ENCODE results near the gene SYNE4. TPM values are rescaled to one million over a fixed set of nuclear protein-coding genes. Genes with fewer than 3 reads are reported as not detected.
"Not testable (repeated sequence)": the region's sequence is repeated elsewhere in the genome, so short reads cannot be mapped to it uniquely, and the experiment has no call there.

Gene SYNE4
- total RNA-seq, 4 donors from 2014 or later: 0.89 to 5.8 (median 1.8) TPM; not detected in 1

DNA sequence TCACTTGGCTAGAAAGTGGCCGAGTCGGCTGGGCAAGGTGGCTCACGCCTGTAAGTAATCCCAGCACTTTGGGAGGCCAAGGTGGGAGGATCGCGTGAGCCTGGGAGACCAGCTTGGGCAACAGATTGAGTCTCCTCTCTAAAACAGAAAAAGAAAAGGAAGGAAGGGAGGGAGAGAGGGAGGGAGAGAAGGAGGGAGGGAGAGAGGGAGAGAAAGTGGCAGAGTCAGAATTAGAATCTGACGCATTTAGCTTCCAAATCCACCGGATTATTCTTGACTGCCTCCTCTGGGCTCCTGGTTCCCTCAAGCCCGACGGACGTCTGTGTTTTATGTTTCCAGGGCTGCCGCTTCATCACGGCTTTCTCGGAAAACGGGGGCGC, 50.0 kb downstream of the SYNE4 start:
- DNase-seq (ENCODE audit: low spot score in 2 of 2): no peak
- intact Hi-C loops (cut with DNase I; ENCODE audit: low total_unique reads): no loop called here
- 28 to 30% methylated on average over 15 of the region's 15 CpGs for WGBS, 2 donors
- H3K4me3 ChIP-seq (ENCODE audit: low read depth, poor library complexity, severe bottlenecking): no peak overlapping the region
- no peak for TF ChIP-seq POLR2A (IDR thresholded peaks at IDR 0.05)
- TF ChIP-seq, protein P1, sequence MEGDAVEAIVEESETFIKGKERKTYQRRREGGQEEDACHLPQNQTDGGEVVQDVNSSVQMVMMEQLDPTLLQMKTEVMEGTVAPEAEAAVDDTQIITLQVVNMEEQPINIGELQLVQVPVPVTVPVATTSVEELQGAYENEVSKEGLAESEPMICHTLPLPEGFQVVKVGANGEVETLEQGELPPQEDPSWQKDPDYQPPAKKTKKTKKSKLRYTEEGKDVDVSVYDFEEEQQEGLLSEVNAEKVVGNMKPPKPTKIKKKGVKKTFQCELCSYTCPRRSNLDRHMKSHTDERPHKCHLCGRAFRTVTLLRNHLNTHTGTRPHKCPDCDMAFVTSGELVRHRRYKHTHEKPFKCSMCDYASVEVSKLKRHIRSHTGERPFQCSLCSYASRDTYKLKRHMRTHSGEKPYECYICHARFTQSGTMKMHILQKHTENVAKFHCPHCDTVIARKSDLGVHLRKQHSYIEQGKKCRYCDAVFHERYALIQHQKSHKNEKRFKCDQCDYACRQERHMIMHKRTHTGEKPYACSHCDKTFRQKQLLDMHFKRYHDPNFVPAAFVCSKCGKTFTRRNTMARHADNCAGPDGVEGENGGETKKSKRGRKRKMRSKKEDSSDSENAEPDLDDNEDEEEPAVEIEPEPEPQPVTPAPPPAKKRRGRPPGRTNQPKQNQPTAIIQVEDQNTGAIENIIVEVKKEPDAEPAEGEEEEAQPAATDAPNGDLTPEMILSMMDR (IDR thresholded peaks at IDR 0.05): no peak

DNA sequence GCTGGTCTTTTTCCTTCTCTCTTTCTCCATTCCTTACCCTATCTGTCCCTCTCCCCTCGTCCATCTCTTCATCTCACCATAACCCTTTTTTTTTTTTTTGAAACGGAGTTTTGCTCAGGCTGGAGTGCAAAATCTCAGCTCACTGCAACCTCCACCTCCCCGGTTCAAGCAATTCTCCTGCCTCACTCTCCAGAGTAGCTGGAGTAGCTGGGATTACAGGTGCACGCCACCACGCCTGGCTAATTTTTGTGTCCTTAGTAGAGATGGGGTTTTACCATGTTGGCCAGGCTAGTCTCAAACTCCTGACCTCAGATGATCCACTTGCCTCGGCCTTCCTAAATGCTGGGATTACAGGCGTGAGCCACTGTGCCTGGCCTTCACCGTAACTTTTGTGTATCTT, 51.2 kb downstream of the SYNE4 start:
- DNase-seq (ENCODE audit: low spot score in 2 of 2); H3K4me3 ChIP-seq (ENCODE audit: low read depth, poor library complexity, severe bottlenecking); intact Hi-C loops (cut with DNase I; ENCODE audit: low total_unique reads): not testable (repeated sequence)
- 85% methylated on average over 8 of the region's 8 CpGs for WGBS, 2 donors

DNA sequence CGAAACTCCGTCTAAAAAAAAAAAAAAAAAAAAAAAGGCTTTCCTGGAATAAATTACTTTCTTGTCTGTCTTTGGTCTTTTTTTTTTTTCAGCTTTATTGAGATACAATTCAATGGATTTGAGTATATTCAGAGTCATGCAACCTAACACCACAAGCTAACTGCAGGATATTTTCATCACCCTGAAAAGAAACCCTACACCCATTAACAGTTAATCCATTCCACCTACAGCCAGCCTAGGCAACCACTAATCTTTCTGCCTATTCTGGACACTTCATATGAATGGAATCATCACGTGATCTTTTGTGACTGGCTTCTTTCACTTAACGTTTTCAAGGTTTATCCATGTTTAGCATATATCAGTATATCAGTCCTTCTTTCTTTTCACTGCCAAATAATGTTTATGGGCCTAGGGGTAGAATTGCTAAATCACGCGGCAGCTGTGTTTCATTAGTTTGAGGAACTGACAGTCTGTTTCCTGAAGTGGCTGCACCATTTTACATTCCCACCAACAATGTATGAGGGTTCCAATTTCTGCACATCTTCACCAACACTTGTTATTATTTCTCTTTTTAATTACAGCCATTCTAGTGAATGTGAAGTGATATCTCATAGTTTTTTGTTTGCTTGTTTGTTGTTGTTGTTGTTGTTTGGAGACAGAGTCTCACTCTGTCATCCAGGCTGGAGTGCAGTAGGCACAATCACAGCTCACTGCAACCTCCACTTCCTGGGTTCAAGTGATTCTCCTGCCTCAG, 52.6 kb downstream of the SYNE4 start:
- no peak for DNase-seq (ENCODE audit: low spot score in 2 of 2)
- TF ChIP-seq, protein P1 (IDR thresholded peaks at IDR 0.05): no peak
- no peak for TF ChIP-seq POLR2A (IDR thresholded peaks at IDR 0.05)
- WGBS, 2 donors: 56 to 64% methylated on average over 6 of the region's 6 CpGs
- intact Hi-C loops (cut with DNase I; ENCODE audit: low total_unique reads): no loop called here
- H3K4me3 ChIP-seq (ENCODE audit: low read depth, poor library complexity, severe bottlenecking): no peak overlapping the region

Other genes with a start within 250 kb of the SYNE4 start
- 10 to 100 TPM in 2 of 4 donors, 1 to 10 TPM in 2; 3.6 to 25.7 (median 13.8) TPM for gene ARHGAP33, start 233.2 kb downstream of the SYNE4 start, total RNA-seq
- gene PRODH2, start 196.0 kb downstream of the SYNE4 start, total RNA-seq: not detected
- gene NPHS1, start 156.3 kb downstream of the SYNE4 start, total RNA-seq: not detected
- under 1 TPM in 1 of 4 donors, not detected in 3; 0.32 TPM for gene KIRREL2, start 151.9 kb downstream of the SYNE4 start, total RNA-seq
- gene APLP1, start 140.2 kb downstream of the SYNE4 start, total RNA-seq: 1 to 10 TPM; 1.6 to 5.6 (median 2.3) TPM
- 100 to 1,000 TPM in 1 of 4 donors, 10 to 100 TPM in 1, 1 to 10 TPM in 2; 5.9 to 476 (median 25.8) TPM for gene NFKBID, start 108.3 kb downstream of the SYNE4 start, total RNA-seq
- 1 to 10 TPM in 2 of 4 donors, under 1 TPM in 1, not detected in 1; 0.79 to 8.4 (median 4.4) TPM for gene HCST, start 106.3 kb downstream of the SYNE4 start, total RNA-seq
- gene TYROBP, start 100.5 kb downstream of the SYNE4 start, total RNA-seq: 10 to 100 TPM; 25.7 to 29.9 (median 28.4) TPM
- gene LRFN3, start 72.4 kb downstream of the SYNE4 start, total RNA-seq: 10 to 100 TPM in 3 of 4 donors, 1 to 10 TPM in 1; 6.8 to 17.9 (median 11.4) TPM
- 10 to 100 TPM; 51.6 to 83.8 (median 64.4) TPM for gene SDHAF1, start 13.6 kb downstream of the SYNE4 start, total RNA-seq
- 10 to 100 TPM; 11.9 to 37.9 (median 25.0) TPM for gene ALKBH6, start 5.4 kb upstream of the SYNE4 start, total RNA-seq
- gene CLIP3, start 24.1 kb upstream of the SYNE4 start, total RNA-seq: 10 to 100 TPM in 1 of 4 donors, 1 to 10 TPM in 3; 2.1 to 42.3 (median 4.8) TPM
- gene THAP8, start 45.5 kb upstream of the SYNE4 start, total RNA-seq: 10 to 100 TPM in 1 of 4 donors, 1 to 10 TPM in 3; 9.1 to 27.4 (median 9.5) TPM
- gene WDR62, start 46.1 kb upstream of the SYNE4 start, total RNA-seq: 1 to 10 TPM; 1.3 to 3.0 (median 2.3) TPM
- gene OVOL3, start 102.3 kb upstream of the SYNE4 start, total RNA-seq: not detected
- 10 to 100 TPM; 32.0 to 74.8 (median 57.5) TPM for gene POLR2I, start 106.1 kb upstream of the SYNE4 start, total RNA-seq
- gene TBCB, start 106.7 kb upstream of the SYNE4 start, total RNA-seq: 100 to 1,000 TPM in 2 of 4 donors, 10 to 100 TPM in 2; 60.8 to 113 (median 94.5) TPM
- 100 to 1,000 TPM in 1 of 4 donors, 10 to 100 TPM in 3; 33.3 to 125 (median 83.2) TPM for gene CAPNS1, start 131.3 kb upstream of the SYNE4 start, total RNA-seq
- 10 to 100 TPM in 1 of 4 donors, 1 to 10 TPM in 3; 1.1 to 12.9 (median 6.3) TPM for gene COX7A1, start 143.6 kb upstream of the SYNE4 start, total RNA-seq
- gene ZNF565, start 205.9 kb upstream of the SYNE4 start, total RNA-seq: 1 to 10 TPM; 1.4 to 4.5 (median 3.7) TPM
- gene ZNF146, start 206.3 kb upstream of the SYNE4 start, total RNA-seq: 10 to 100 TPM; 55.8 to 78.6 (median 66.5) TPM